NB4 (cell line): ENCODE data around the gene PCSK5.

Experiments
- POLR2A ChIP-seq: IDR thresholded peaks from 2 replicates; pipeline ENCODE4 v1.6.1; 2011; ENCODE audit warnings: mild to moderate bottlenecking; ENCODE audit not compliant: insufficient read length; ENCODE audit errors: extremely low read depth
- TF ChIP-seq, protein P1 (sequence below): IDR thresholded peaks from one replicate; pipeline ENCODE4 v1.5.1; 2012; ENCODE audit warnings: low read depth, low read length

DNA sequence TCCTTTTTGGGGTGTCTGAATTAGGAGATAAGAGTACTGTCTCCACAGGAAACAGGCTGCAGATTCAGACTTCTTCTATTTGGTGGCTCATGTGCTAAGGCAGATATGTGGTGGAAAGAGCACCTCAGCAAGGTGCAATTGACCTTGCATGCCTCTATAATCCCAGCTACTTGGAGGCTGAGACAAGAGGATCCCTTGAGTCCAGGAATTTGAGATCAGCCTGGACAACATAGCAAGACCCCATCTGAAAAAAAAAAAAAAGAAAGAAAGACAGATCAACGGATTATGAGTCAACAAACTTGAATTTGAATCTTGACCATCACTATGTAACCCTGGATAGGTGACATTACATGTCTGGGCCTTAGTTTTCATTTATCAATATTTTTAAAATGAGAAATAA, 459.4 kb downstream of the PCSK5 start:
- TF ChIP-seq, protein P1, sequence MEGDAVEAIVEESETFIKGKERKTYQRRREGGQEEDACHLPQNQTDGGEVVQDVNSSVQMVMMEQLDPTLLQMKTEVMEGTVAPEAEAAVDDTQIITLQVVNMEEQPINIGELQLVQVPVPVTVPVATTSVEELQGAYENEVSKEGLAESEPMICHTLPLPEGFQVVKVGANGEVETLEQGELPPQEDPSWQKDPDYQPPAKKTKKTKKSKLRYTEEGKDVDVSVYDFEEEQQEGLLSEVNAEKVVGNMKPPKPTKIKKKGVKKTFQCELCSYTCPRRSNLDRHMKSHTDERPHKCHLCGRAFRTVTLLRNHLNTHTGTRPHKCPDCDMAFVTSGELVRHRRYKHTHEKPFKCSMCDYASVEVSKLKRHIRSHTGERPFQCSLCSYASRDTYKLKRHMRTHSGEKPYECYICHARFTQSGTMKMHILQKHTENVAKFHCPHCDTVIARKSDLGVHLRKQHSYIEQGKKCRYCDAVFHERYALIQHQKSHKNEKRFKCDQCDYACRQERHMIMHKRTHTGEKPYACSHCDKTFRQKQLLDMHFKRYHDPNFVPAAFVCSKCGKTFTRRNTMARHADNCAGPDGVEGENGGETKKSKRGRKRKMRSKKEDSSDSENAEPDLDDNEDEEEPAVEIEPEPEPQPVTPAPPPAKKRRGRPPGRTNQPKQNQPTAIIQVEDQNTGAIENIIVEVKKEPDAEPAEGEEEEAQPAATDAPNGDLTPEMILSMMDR, result no peak
- TF ChIP-seq POLR2A, result no peak
